ENCODE data around the gene TUFM. TPM values are rescaled to one million over a fixed set of nuclear protein-coding genes. Genes with fewer than 3 reads are reported as not detected.

The TUFM gene
- total RNA-seq, 2 experiments from 2014 or later, result 224 to 241 TPM

Small RNA genes within 50 kb of the gene (microRNA-seq; reads per million reads assigned to microRNA genes)
- gene MIR4721 (ENCODE audit: borderline replicate concordance), result not detected

Other genes with a start within 250 kb of the TUFM start
- gene SULT1A2, start 249.3 kb downstream of the TUFM start, total RNA-seq, result under 1 TPM; 0.26 to 0.30 TPM
- gene SULT1A1, start 236.3 kb downstream of the TUFM start, total RNA-seq, result 10 to 100 TPM; 12.1 to 13.9 TPM
- gene NPIPB8, start 208.3 kb downstream of the TUFM start, total RNA-seq, result under 1 TPM in 1 of 2 experiments, not detected in 1; 0.37 TPM
- gene EIF3C, start 134.9 kb downstream of the TUFM start, total RNA-seq, result 100 to 1,000 TPM; 877 to 952 TPM
- gene NPIPB9, start 94.6 kb downstream of the TUFM start, total RNA-seq, result under 1 TPM; 0.83 to 0.91 TPM
- 100 to 1,000 TPM; 298 to 319 TPM for gene ATXN2L, start 23.3 kb downstream of the TUFM start, total RNA-seq
- gene SH2B1, start 17.5 kb upstream of the TUFM start, total RNA-seq, result 10 to 100 TPM; 34.8 to 49.4 TPM
- gene ATP2A1, start 32.1 kb upstream of the TUFM start, total RNA-seq, result 1 to 10 TPM; 2.8 to 3.4 TPM
- 10 to 100 TPM in 1 of 2 experiments, 1 to 10 TPM in 1; 8.1 to 12.9 TPM for gene RABEP2, start 78.9 kb upstream of the TUFM start, total RNA-seq
- under 1 TPM; 0.74 to 0.80 TPM for gene CD19, start 85.6 kb upstream of the TUFM start, total RNA-seq
- gene NFATC2IP, start 104.6 kb upstream of the TUFM start, total RNA-seq, result 10 to 100 TPM; 69.2 to 72.7 TPM
- gene SPNS1, start 128.4 kb upstream of the TUFM start, total RNA-seq, result 10 to 100 TPM; 12.7 to 14.2 TPM
- 100 to 1,000 TPM; 200 to 234 TPM for gene LAT, start 138.7 kb upstream of the TUFM start, total RNA-seq

All from activated CD4-positive, alpha-beta T cell treated with anti-CD3 and anti-CD28 coated beads for 36 hours (primary cell).